Prostate gland (tissue), 1 donor: Measurements from ENCODE around the gene MBOAT1.

Experiments used
- POLR2A ChIP-seq: fragments of 450-650 bp; IDR thresholded peaks from one replicate; pipeline ENCODE4 v1.6.1; 2016; ENCODE audit warnings: antibody characterized with exemption, mild to moderate bottlenecking
- POLR2AphosphoS5 ChIP-seq: sonication (generic); formaldehyde crosslinking; IDR thresholded peaks from one replicate; pipeline ENCODE4 v1.6.1; 2017; ENCODE audit warnings: antibody characterized with exemption

DNA sequence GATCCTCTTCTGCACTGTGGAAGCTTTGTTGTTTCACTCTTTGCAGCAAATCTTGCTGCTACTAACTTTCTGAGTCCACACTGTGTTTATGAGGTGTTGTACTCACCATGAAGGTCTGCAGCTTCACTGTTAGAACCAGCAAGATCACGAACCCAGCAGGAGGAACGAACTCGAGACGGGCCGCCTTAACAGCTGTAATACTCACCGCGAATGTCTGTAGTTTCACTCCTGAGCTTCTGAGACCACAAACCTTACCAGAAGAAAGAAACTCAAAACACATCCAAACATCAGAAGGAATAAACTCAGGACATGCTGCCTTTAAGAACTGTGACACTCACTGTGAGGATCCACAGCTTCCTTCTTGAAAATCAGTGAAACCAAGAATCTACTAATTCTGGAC lies 48.1 kb upstream of the MBOAT1 start:
- TF ChIP-seq POLR2AphosphoS5 (no peak), POLR2A (no peak)
